Measurements from ENCODE around the gene PLOD3. TPM values are rescaled to one million over a fixed set of nuclear protein-coding genes. Genes with fewer than 3 reads are reported as not detected.

Gene PLOD3
- total RNA-seq, 1 experiment from 2014 or later, result 74.5 TPM

- Histone ChIP-seq H4K91ac (ENCODE audit: insufficient read length, low read depth, low read length) (no peak overlapping the region), H2BK12ac (ENCODE audit: insufficient read length, low read depth, low read length) (no peak overlapping the region), H3K4ac (ENCODE audit: low read depth, low read length) (no peak overlapping the region), H3K79me1 (ENCODE audit: insufficient read depth, low read depth, low read length, poor library complexity, severe bottlenecking) (no peaks in the 10 kb centered on the region), H3K18ac (ENCODE audit: insufficient read length, low read depth, low read length) (no peak overlapping the region), H3K23ac (ENCODE audit: insufficient read length, low read depth, low read length) (no peak overlapping the region), H3K79me2 (ENCODE audit: insufficient read depth, low read length) (no peaks in the 10 kb centered on the region), H2BK15ac (ENCODE audit: low read depth, low read length) (no peak overlapping the region), H2BK120ac (ENCODE audit: low read depth, low read length, poor library complexity, severe bottlenecking) (no peak overlapping the region), H3T11ph (ENCODE audit: low read length) (no peak overlapping the region), H2BK20ac (ENCODE audit: low read depth, low read length, poor library complexity, severe bottlenecking) (no peak overlapping the region), H4K5ac (ENCODE audit: insufficient read length, low read depth, low read length) (no peak overlapping the region), H2AK5ac (ENCODE audit: insufficient read length, low read length) (no peak overlapping the region), H3K4me1 (ENCODE audit: insufficient read depth, low read length) (peaks cover 3% of the 10 kb centered on the region; the same call in 1 of the 2 replicates), H3K14ac (ENCODE audit: insufficient read depth, low read length) (no peak overlapping the region), H3K23me2 (ENCODE audit: insufficient read length, low read depth, low read length, poor library complexity, severe bottlenecking) (peaks cover 7% of the 10 kb centered on the region), H3K9me3 (ENCODE audit: control insufficient read depth, low read depth, low read length) (no peaks in the 10 kb centered on the region), H4K20me1 (ENCODE audit: control insufficient read depth, insufficient read depth, insufficient read length) (no peaks in the 10 kb centered on the region), H2AFZ (ENCODE audit: low read length) (no peak overlapping the region), H3K56ac (ENCODE audit: insufficient read length, low read depth, low read length) (no peak overlapping the region), H3K27ac (ENCODE audit: insufficient read length, low read depth, low read length) (no peak overlapping the region), H3K27me3 (ENCODE audit: insufficient read depth, low read length) (no peaks in the 10 kb centered on the region), H3K4me2 (ENCODE audit: insufficient read depth, insufficient read length, low read length) (no peak overlapping the region), H2BK5ac (ENCODE audit: insufficient read length, low read length) (no peak overlapping the region), H3K9ac (ENCODE audit: extremely low read depth, insufficient read length, low read length) (no peak overlapping the region), H4K8ac (replicated peaks; ENCODE audit: insufficient read length, low read depth, low read length) (no peak overlapping the region)
- no peak for DNase-seq
- H3K27ac Mint-ChIP-seq, result no peak overlapping the region
- H3K9me3 Mint-ChIP-seq, result no peaks in the 10 kb centered on the region
- no peaks in the 10 kb centered on the region; the same call in 1 of the 2 replicates for H3K27me3 Mint-ChIP-seq (ENCODE audit: low read depth)
- TF ChIP-seq CTCF (conservative IDR thresholded peaks at IDR 0.05), result no peak
- peaks cover 19 to 23% of the 10 kb centered on the region in 2 experiments for H3K4me1 Mint-ChIP-seq
- peaks cover 22 to 41% (median 32%) of the 10 kb centered on the region in 3 experiments for H3K36me3 Mint-ChIP-seq (ENCODE audit: insufficient read depth in 1 of 3, low read depth in 3 of 3)
- WGBS (ENCODE audit: extremely low coverage, insufficient read length, low lambda C conversion rate), result no CpG with 5 or more reads among the region's 5 CpGs
- H3K4me3 Mint-ChIP-seq, result no peak overlapping the region
Measured at GRCh38 chr7:101220295-101220694, 2.9 kb upstream of the PLOD3 start.

All from H9 (cell line).